ENCODE measurements around the gene HDAC2.

DNA sequence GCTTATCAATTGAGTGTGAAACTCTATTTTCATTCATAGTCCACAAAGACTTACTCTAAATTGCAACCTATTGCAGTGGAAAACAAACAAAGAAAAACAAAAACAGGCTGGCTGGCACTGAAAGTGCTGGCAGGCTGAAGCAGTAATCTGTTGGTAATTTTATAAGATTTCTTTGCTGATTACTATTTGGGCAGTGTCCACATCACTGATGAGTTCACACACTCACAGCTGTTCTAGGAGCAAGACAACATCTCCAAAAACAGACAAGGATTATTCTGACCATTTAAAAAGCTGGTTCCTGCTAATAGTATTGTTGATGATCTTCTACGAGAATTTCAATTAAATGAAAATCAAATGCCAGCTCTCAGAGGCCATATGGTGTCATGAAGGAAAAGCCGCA lies 86.9 kb downstream of the HDAC2 start:
- TF ChIP-seq, protein P1, sequence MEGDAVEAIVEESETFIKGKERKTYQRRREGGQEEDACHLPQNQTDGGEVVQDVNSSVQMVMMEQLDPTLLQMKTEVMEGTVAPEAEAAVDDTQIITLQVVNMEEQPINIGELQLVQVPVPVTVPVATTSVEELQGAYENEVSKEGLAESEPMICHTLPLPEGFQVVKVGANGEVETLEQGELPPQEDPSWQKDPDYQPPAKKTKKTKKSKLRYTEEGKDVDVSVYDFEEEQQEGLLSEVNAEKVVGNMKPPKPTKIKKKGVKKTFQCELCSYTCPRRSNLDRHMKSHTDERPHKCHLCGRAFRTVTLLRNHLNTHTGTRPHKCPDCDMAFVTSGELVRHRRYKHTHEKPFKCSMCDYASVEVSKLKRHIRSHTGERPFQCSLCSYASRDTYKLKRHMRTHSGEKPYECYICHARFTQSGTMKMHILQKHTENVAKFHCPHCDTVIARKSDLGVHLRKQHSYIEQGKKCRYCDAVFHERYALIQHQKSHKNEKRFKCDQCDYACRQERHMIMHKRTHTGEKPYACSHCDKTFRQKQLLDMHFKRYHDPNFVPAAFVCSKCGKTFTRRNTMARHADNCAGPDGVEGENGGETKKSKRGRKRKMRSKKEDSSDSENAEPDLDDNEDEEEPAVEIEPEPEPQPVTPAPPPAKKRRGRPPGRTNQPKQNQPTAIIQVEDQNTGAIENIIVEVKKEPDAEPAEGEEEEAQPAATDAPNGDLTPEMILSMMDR (IDR thresholded peaks at IDR 0.05), result no peak
- TF ChIP-seq EZH2 (IDR thresholded peaks at IDR 0.05; ENCODE audit: borderline replicate concordance, insufficient read depth, low read depth, low read length, poor library complexity, severe bottlenecking), result no peak
